ENCODE data around the gene BFAR.

Gene BFAR

DNA sequence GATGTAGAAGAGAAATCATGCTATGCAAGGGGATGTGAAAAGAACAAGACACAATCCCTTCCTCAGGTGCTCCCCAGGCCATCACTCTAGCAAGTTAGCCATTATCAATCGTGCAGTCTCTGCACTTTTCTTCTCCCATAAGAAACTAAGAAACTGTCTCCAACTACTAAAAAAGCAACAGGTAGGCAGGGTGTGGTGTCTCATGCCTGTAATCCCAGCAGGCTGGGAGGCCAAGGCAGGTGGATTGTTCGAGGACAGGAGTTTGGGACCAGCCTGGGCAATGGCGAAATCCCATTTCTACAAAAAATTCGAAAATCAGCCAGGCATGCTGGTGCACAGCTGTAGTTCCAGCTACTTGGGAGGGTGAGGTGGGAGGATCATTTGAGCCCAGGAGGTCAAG lies 16.5 kb upstream of the BFAR start:
- TF ChIP-seq, protein P1, sequence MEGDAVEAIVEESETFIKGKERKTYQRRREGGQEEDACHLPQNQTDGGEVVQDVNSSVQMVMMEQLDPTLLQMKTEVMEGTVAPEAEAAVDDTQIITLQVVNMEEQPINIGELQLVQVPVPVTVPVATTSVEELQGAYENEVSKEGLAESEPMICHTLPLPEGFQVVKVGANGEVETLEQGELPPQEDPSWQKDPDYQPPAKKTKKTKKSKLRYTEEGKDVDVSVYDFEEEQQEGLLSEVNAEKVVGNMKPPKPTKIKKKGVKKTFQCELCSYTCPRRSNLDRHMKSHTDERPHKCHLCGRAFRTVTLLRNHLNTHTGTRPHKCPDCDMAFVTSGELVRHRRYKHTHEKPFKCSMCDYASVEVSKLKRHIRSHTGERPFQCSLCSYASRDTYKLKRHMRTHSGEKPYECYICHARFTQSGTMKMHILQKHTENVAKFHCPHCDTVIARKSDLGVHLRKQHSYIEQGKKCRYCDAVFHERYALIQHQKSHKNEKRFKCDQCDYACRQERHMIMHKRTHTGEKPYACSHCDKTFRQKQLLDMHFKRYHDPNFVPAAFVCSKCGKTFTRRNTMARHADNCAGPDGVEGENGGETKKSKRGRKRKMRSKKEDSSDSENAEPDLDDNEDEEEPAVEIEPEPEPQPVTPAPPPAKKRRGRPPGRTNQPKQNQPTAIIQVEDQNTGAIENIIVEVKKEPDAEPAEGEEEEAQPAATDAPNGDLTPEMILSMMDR (IDR thresholded peaks at IDR 0.05) = no peak
- Histone ChIP-seq H3K4me1 (ENCODE audit: control insufficient read depth in 1 of 2, insufficient read depth in 1 of 2, low read depth in 1 of 2, low read length in 1 of 2) (no peaks in the 10 kb centered on the region), H3K4me3 (ENCODE audit: low read depth in 1 of 2, low read length in 1 of 2) (no peak overlapping the region), H3K36me3 (peaks cover 72% of the 10 kb centered on the region), H3K9me3 (no peaks in the 10 kb centered on the region), H3K27ac (no peak overlapping the region), H3K27me3 (no peaks in the 10 kb centered on the region)

DNA sequence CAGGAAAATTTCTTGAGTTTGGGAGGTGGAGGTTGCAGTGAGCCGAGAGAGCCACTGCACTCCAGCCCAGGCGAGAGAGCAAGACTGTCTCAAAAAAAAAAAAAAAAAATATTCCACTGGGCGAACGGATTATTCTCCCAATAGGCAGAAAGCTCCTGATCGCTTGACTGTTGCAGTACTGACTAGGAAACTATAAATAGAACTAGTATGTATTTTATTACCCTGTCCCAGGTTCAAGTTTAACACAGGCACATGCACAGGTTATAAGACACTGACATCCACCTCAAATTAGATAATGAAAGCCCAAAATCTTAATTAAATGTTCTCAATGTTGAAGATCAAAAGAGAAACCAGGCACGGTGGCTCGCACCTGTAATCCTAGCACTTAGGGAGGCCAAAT lies 14.2 kb upstream of the BFAR start:
- no peaks in the 10 kb centered on the region for H3K9me3 ChIP-seq
- H3K27me3 ChIP-seq = no peaks in the 10 kb centered on the region
- TF ChIP-seq, protein P1 (IDR thresholded peaks at IDR 0.05) = no peak
- H3K27ac ChIP-seq = no peak overlapping the region
- no peak overlapping the region for H3K4me3 ChIP-seq (ENCODE audit: low read depth in 1 of 2, low read length in 1 of 2)
- H3K4me1 ChIP-seq (ENCODE audit: control insufficient read depth in 1 of 2, insufficient read depth in 1 of 2, low read depth in 1 of 2, low read length in 1 of 2) = no peaks in the 10 kb centered on the region
- H3K36me3 ChIP-seq = peaks cover 77% of the 10 kb centered on the region

DNA sequence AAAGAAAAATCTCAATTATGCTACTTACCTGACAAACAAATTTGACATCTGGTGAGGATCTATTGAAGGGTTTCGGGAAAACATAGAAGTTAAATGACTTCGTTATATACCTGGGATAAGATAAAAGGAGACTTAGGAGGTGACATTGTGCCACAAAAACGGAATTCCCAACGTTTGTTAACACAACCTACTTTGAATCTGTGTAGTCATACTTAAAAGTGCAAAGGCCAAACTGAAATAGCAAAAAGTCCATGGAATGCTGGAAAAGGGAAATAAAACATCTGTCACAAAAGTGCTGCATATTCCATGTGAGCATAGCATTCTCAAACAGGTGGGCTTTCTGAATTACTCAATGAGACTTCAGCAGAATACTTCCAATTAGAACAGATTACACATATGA lies 5.7 kb upstream of the BFAR start:
- Histone ChIP-seq H3K4me1 (ENCODE audit: control insufficient read depth in 1 of 2, insufficient read depth in 1 of 2, low read depth in 1 of 2, low read length in 1 of 2) (peaks cover 27 to 31% of the 10 kb centered on the region in 2 experiments), H3K9me3 (no peaks in the 10 kb centered on the region), H3K4me3 (ENCODE audit: low read depth in 1 of 2, low read length in 1 of 2) (no peak overlapping the region), H3K36me3 (peaks cover 36% of the 10 kb centered on the region), H3K27ac (no peak overlapping the region), H3K27me3 (no peaks in the 10 kb centered on the region)
- TF ChIP-seq, protein P1 (IDR thresholded peaks at IDR 0.05) = no peak

DNA sequence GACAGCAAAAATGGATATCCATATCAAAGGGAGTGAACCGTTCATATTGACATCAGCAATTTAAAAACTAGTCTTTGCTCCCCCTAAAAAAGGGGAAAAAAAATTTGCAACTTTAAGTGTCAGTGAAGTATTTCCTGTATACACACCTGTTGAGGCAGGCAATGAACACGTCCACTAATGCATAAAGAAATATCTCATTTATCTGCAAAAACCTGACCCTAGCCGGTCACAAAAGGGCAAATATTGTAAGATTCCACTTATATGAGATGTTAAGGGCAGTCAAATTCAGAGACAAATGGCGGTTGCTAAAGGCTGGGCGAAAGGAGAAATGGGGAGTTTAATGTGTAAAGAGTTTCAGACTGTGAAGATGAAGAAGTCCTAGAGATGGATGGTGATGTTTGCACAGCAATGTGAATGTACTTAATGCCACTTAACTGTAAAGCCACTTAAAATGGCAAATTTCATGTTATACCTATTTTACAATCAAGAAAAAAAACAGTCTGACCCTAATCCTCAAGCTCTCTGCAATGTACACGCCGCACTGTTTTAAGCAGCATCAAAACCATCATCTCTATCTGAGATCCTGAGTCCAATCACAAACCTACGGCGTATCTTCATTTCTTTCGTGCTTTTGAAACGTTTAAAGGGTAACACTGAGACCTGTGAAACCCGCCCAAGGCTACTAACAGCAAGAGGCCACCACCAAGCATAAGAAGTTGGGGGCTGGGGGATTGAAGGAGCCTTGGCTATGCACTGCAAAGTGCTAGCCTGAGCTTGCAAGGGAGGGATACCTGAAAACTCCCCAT lies 3.7 kb upstream of the BFAR start:
- TF ChIP-seq, protein P1 (IDR thresholded peaks at IDR 0.05) = no peak
- peaks cover 37 to 38% of the 10 kb centered on the region in 2 experiments for H3K4me1 ChIP-seq (ENCODE audit: control insufficient read depth in 1 of 2, insufficient read depth in 1 of 2, low read depth in 1 of 2, low read length in 1 of 2)
- peaks cover 21% of the 10 kb centered on the region for H3K36me3 ChIP-seq
- H3K27ac ChIP-seq = peak overlapping the region; percentile 90
- H3K27me3 ChIP-seq = no peaks in the 10 kb centered on the region
- peak overlapping the region; percentile 70 to 79 for H3K4me3 ChIP-seq (ENCODE audit: low read depth in 1 of 2, low read length in 1 of 2)
- H3K9me3 ChIP-seq = no peaks in the 10 kb centered on the region

DNA sequence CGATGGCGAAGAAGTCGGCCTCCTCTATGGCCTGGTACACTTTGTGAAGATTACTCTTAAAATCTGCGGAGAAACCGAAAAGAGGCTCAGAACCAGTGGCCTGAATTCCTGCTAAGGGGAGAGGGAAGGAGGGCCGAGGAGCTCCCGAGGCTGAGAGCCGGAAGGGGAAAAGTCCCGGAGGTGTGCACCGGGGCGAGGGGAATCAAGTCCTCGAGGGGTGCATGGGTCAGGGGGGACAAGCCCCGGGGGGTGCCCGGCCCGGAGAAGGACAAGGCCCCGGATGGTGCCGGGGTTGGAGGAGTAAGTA lies 3.2 kb upstream of the BFAR start:
- no peaks in the 10 kb centered on the region for H3K9me3 ChIP-seq
- peaks cover 41 to 42% of the 10 kb centered on the region in 2 experiments for H3K4me1 ChIP-seq (ENCODE audit: control insufficient read depth in 1 of 2, insufficient read depth in 1 of 2, low read depth in 1 of 2, low read length in 1 of 2)
- TF ChIP-seq, protein P1 (IDR thresholded peaks at IDR 0.05) = no peak
- peaks cover 19% of the 10 kb centered on the region for H3K36me3 ChIP-seq
- peak overlapping the region; percentile 70 to 79 for H3K4me3 ChIP-seq (ENCODE audit: low read depth in 1 of 2, low read length in 1 of 2)
- no peaks in the 10 kb centered on the region for H3K27me3 ChIP-seq
- peak overlapping the region; percentile 90 for H3K27ac ChIP-seq
